HEK293 (cell line): Measurements from ENCODE around the gene CEP104.

Source experiments
- CTCF ChIA-PET: fragments of 350-600 bp; formaldehyde crosslinking; extraction: SDS; loops from one replicate; lab custom pipeline; 2021; ENCODE audit warnings: antibody characterized with exemption; lab: Yijun Ruan, JAX
- POLR2A ChIA-PET: fragments of 300-600 bp; formaldehyde crosslinking; extraction: SDS; loops from one replicate; lab custom pipeline; 2020; ENCODE audit warnings: antibody characterized with exemption, inconsistent platforms; lab: Yijun Ruan, JAX
- H3K27ac ChIP-seq: fragments of 200-500 bp; sonication (Bioruptor generic); 2 replicates; pipeline ENCODE4 v1.5.1; 2014; ENCODE audit warnings: low read depth, low read length, control low read depth, inconsistent platforms; ENCODE audit errors: extremely low read depth
- H3K36me3 ChIP-seq, 2 experiments: fragments of 200-500 bp in 1 of 2; sonication (Bioruptor generic) in 1 of 2; 1 replicate in 1 of 2; 2 replicates in 1 of 2; pipeline ENCODE4 v1.5.1; 2014 to 2017; ENCODE audit warnings: inconsistent platforms in 2 of 2, low read length in 2 of 2; ENCODE audit not compliant: control insufficient read depth in 2 of 2, insufficient read depth in 1 of 2
- H3K4me1 ChIP-seq: fragments of 200-500 bp; sonication (Bioruptor generic); 2 replicates; pipeline ENCODE4 v1.5.1; 2014; ENCODE audit warnings: mild to moderate bottlenecking, low read length, inconsistent platforms; ENCODE audit not compliant: control insufficient read depth, insufficient read depth
- H3K4me3 ChIP-seq: 2 replicates; pipeline ENCODE4 v1.5.1; 2011; ENCODE audit warnings: low read depth, mild to moderate bottlenecking, control low read depth, low read length, moderate library complexity
- H3K9me3 ChIP-seq: fragments of 200-500 bp; sonication (Bioruptor generic); 2 replicates; pipeline ENCODE4 v1.5.1; 2014; ENCODE audit warnings: low read depth, low read length, inconsistent platforms; ENCODE audit not compliant: control insufficient read depth, insufficient read depth
- BCL11A ChIP-seq: fragments of 450-650 bp; formaldehyde crosslinking; IDR thresholded peaks from 2 replicates; pipeline ENCODE4 v1.5.1; 2016; ENCODE audit warnings: low read depth, missing biosample characterization, missing genetic modification characterization
- FEZF1 ChIP-seq: fragments of 450-650 bp; formaldehyde crosslinking; IDR thresholded peaks from 2 replicates; pipeline ENCODE4 v1.5.1; 2016; ENCODE audit warnings: missing biosample characterization, missing genetic modification characterization
- GLI2 ChIP-seq: fragments of 450-650 bp; formaldehyde crosslinking; IDR thresholded peaks from 2 replicates; pipeline ENCODE4; 2017; ENCODE audit warnings: missing biosample characterization, missing genetic modification characterization, low read depth, borderline replicate concordance
- KLF1 ChIP-seq: fragments of 450-650 bp; formaldehyde crosslinking; IDR thresholded peaks from 2 replicates; pipeline ENCODE4 v1.5.1; 2016; ENCODE audit warnings: missing biosample characterization, missing genetic modification characterization
- PRDM2 ChIP-seq: fragments of 450-650 bp; formaldehyde crosslinking; IDR thresholded peaks from 2 replicates; pipeline ENCODE4 v1.5.1; 2016; ENCODE audit warnings: missing biosample characterization, missing genetic modification characterization, borderline replicate concordance
- SP3 ChIP-seq: fragments of 450-650 bp; formaldehyde crosslinking; IDR thresholded peaks from 2 replicates; pipeline ENCODE4 v1.5.1; 2016; ENCODE audit warnings: missing biosample characterization, missing genetic modification characterization
- TCF7L2 ChIP-seq: IDR thresholded peaks from 2 replicates; pipeline ENCODE4 v1.6.1; 2011; ENCODE audit warnings: low read depth, mild to moderate bottlenecking, inconsistent platforms, low read length, moderate library complexity, borderline replicate concordance
- YY1 ChIP-seq: fragments of 450-650 bp; formaldehyde crosslinking; IDR thresholded peaks from 2 replicates; pipeline ENCODE4 v1.5.1; 2018; ENCODE audit warnings: missing biosample characterization, missing genetic modification characterization
- ZBTB7A ChIP-seq: fragments of 450-650 bp; formaldehyde crosslinking; IDR thresholded peaks from 2 replicates; pipeline ENCODE4 v1.5.1; 2016; ENCODE audit warnings: low read depth, missing biosample characterization, missing genetic modification characterization
- ZFP37 ChIP-seq: fragments of 450-650 bp; formaldehyde crosslinking; IDR thresholded peaks from 2 replicates; pipeline ENCODE4 v1.5.1; 2016; ENCODE audit warnings: missing biosample characterization, missing genetic modification characterization
- ZNF211 ChIP-seq: fragments of 450-650 bp; formaldehyde crosslinking; IDR thresholded peaks from 2 replicates; pipeline ENCODE4 v1.5.1; 2016; ENCODE audit warnings: low read depth, missing biosample characterization, missing genetic modification characterization
- ZNF426 ChIP-seq: fragments of 450-650 bp; formaldehyde crosslinking; IDR thresholded peaks from 2 replicates; pipeline ENCODE4 v1.5.1; 2017; ENCODE audit warnings: missing biosample characterization, missing genetic modification characterization, mild to moderate bottlenecking, inconsistent platforms, moderate library complexity
- ZNF433 ChIP-seq: fragments of 450-650 bp; formaldehyde crosslinking; IDR thresholded peaks from 2 replicates; pipeline ENCODE4 v1.5.1; 2016; ENCODE audit warnings: missing biosample characterization, missing genetic modification characterization, low read depth
- ZNF501 ChIP-seq: fragments of 450-650 bp; formaldehyde crosslinking; IDR thresholded peaks from 2 replicates; pipeline ENCODE4 v1.5.1; 2016; ENCODE audit warnings: missing biosample characterization, missing genetic modification characterization
- ZNF623 ChIP-seq: fragments of 450-650 bp; formaldehyde crosslinking; IDR thresholded peaks from 2 replicates; pipeline ENCODE4 v1.5.1; 2016; ENCODE audit warnings: missing biosample characterization, missing genetic modification characterization
- ZNF624 ChIP-seq: fragments of 450-650 bp; formaldehyde crosslinking; IDR thresholded peaks from 2 replicates; pipeline ENCODE4 v1.5.1; 2017; ENCODE audit warnings: missing biosample characterization, missing genetic modification characterization
- ZNF629 ChIP-seq: fragments of 450-650 bp; formaldehyde crosslinking; IDR thresholded peaks from 2 replicates; pipeline ENCODE4 v1.5.1; 2017; ENCODE audit warnings: missing biosample characterization, missing genetic modification characterization
- ZNF664 ChIP-seq: fragments of 450-650 bp; formaldehyde crosslinking; IDR thresholded peaks from 2 replicates; pipeline ENCODE4 v1.5.1; 2016; ENCODE audit warnings: missing biosample characterization, missing genetic modification characterization
- ZNF792 ChIP-seq: fragments of 450-650 bp; formaldehyde crosslinking; IDR thresholded peaks from 2 replicates; pipeline ENCODE4 v1.5.1; 2016; ENCODE audit warnings: missing biosample characterization, missing genetic modification characterization
- ZNF843 ChIP-seq: fragments of 450-650 bp; formaldehyde crosslinking; IDR thresholded peaks from 2 replicates; pipeline ENCODE4 v1.5.1; 2016; ENCODE audit warnings: missing biosample characterization, missing genetic modification characterization
- ZSCAN23 ChIP-seq: fragments of 450-650 bp; formaldehyde crosslinking; IDR thresholded peaks from 2 replicates; pipeline ENCODE4 v1.5.1; 2016; ENCODE audit warnings: missing biosample characterization, missing genetic modification characterization
- TF ChIP-seq, protein P1 (sequence below): fragments of 450-650 bp; formaldehyde crosslinking; IDR thresholded peaks from 2 replicates; pipeline ENCODE4 v1.5.1; 2017; ENCODE audit warnings: missing biosample characterization, missing genetic modification characterization

The CEP104 gene

DNA sequence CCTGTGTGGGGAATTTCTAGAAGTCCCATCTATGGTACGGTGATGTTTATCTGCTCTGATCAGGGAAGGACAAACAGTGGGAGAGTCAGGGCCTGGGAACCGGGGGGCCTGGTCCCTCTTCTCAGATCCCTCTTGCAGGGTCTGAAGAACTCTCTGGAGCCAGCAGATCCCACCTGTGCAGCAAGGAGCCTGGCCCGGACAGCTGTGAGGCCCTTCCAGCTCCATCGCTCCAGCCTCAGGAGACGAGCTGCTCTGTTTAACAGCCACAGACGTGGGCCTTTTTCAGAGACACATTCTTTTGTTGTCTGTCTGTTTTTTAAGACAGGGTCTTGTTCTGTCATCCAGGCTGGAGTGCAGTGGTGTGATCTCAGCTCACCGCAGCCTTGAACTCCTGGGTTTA is 28.6 kb upstream of the CEP104 start:
- CTCF ChIA-PET, result no interaction called here
- Histone ChIP-seq H3K4me3 (no peak overlapping the region), H3K9me3 (no peaks in the 10 kb centered on the region), H3K36me3 (peaks cover 14 to 72% of the 10 kb centered on the region in 2 experiments), H3K27ac (no peak overlapping the region), H3K4me1 (no peaks in the 10 kb centered on the region)
- POLR2A ChIA-PET, result no interaction called here
- TF ChIP-seq ZNF629 (tag by site-specific recombination) (no peak), ZNF664 (tag by site-specific recombination) (no peak), TCF7L2 (no peak), ZNF501 (tag by site-specific recombination) (no peak), ZNF623 (tag by site-specific recombination) (no peak)

DNA sequence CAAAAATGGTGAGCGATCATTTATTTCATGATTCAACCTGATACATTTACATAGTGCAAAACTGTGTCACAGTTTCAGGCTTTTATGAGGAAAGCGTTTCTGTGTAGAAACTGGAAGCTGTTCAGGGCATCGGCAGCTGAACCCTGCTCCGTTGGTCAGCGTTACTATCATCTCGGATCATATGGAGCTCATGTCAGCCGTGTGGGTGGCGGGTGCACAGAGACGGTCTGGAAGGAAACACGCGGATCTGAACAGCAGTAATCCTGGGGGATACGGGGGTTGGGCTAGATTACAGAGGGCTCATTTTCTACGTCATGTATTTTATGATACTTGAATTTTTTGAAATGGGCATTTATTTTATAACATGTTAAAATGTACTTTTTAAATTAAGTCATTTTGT is 28.0 kb upstream of the CEP104 start:
- H3K4me3 ChIP-seq, result no peak overlapping the region
- TF ChIP-seq PRDM2 (tag by site-specific recombination) (no peak), BCL11A (tag by site-specific recombination) (no peak), YY1 (tag by site-specific recombination) (no peak), ZNF843 (no peak), ZBTB7A (no peak), ZNF624 (tag by site-specific recombination) (no peak), SP3 (tag by site-specific recombination) (no peak), KLF1 (no peak), ZNF629 (tag by site-specific recombination) (no peak), GLI2 (tag by site-specific recombination) (no peak), FEZF1 (tag by site-specific recombination) (no peak), ZNF792 (tag by site-specific recombination) (no peak), ZNF433 (tag by site-specific recombination) (no peak), ZNF211 (no peak), ZNF426 (no peak), ZSCAN23 (tag by site-specific recombination) (no peak), ZFP37 (no peak)
- TF ChIP-seq, protein P1, sequence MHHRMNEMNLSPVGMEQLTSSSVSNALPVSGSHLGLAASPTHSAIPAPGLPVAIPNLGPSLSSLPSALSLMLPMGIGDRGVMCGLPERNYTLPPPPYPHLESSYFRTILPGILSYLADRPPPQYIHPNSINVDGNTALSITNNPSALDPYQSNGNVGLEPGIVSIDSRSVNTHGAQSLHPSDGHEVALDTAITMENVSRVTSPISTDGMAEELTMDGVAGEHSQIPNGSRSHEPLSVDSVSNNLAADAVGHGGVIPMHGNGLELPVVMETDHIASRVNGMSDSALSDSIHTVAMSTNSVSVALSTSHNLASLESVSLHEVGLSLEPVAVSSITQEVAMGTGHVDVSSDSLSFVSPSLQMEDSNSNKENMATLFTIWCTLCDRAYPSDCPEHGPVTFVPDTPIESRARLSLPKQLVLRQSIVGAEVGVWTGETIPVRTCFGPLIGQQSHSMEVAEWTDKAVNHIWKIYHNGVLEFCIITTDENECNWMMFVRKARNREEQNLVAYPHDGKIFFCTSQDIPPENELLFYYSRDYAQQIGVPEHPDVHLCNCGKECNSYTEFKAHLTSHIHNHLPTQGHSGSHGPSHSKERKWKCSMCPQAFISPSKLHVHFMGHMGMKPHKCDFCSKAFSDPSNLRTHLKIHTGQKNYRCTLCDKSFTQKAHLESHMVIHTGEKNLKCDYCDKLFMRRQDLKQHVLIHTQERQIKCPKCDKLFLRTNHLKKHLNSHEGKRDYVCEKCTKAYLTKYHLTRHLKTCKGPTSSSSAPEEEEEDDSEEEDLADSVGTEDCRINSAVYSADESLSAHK, result no peak
- TF ChIP-seq, all 188 proteins: peak for 0
- ChIA-PET POLR2A (no interaction called here), CTCF (no interaction called here)
- no peak overlapping the region for H3K27ac ChIP-seq
- H3K4me1 ChIP-seq, result no peaks in the 10 kb centered on the region
- no peaks in the 10 kb centered on the region for H3K9me3 ChIP-seq
- peaks cover 10 to 72% of the 10 kb centered on the region in 2 experiments for H3K36me3 ChIP-seq
